Lung microvascular endothelial cell (primary cell): ENCODE results near the gene GLUL. TPM values are rescaled to one million over a fixed set of nuclear protein-coding genes. Genes with fewer than 3 reads are reported as not detected.

Source experiments
- total RNA-seq: library from RNA; depleted of rRNA; stranded (reverse); fragments of >200 nt; gene quantifications from 2 replicates; pipeline ENCODE4 v1.2.1, GENCODE V29; 2014

GLUL gene
- total RNA-seq, 1 donor from 2014 or later: 377 TPM

Other genes starting within 250 kb of the GLUL start
- gene TEDDM1, start 8.9 kb upstream of the GLUL start, total RNA-seq: not detected in 2 replicates
- not detected in 2 replicates for gene RGSL1, start 58.4 kb upstream of the GLUL start, total RNA-seq
- gene RNASEL, start 197.5 kb upstream of the GLUL start, total RNA-seq: 0.20 and 0.44 TPM in 2 replicates
- gene RGS16, start 212.6 kb upstream of the GLUL start, total RNA-seq: 0.65 and 1.4 TPM in 2 replicates